ENCODE measurements around the gene LRRC3.
"Not testable (repeated sequence)": the region's sequence is repeated elsewhere in the genome, so short reads cannot be mapped to it uniquely, and the experiment has no call there.

Gene LRRC3, protein sequence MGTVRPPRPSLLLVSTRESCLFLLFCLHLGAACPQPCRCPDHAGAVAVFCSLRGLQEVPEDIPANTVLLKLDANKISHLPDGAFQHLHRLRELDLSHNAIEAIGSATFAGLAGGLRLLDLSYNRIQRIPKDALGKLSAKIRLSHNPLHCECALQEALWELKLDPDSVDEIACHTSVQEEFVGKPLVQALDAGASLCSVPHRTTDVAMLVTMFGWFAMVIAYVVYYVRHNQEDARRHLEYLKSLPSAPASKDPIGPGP

DNA sequence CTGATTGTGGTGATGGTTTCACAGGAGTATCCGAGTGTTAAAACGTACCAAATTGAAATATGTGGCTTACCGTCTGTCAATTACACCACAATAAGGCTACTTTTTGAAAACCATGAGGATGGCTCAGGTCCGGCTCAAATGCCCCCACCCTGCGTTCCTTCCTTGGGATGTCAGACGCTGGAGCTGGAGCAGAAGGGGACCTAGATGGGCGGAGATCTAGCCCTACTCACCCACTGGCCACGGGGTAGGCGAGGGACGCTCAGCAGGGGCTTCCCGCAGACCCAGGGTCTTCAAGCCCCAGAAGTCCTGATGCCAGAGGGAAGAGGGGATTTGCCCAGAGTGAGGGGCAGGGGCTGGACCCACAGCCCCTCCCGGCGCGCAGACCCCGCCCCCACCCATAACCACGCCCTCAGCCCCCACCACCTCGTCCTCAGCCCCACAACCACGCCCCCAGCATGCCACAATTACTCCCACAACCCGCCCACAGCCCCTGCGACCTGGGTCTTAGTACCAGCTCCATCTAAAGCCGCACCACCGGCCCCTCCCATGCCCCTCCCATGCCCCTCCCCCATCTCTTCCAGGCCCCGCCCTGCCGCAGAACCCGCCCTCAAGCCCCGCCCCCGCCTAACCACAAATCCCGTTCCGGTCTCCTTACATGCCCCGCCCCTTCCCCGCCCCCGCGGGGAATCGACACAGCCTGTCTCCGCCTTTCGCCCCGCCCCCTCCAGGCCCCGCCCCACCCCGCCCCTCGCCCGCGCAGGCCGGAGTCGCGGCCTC lies at the start of gene LRRC3:
Gene LRRC3, plus strand, starts transcription at position 764 of the 777 bp plus-strand sequence. CDS start 1,135 bp downstream, outside the sequence.
- Histone ChIP-seq H3K27me3 (ENCODE audit: control insufficient read depth, insufficient read depth, low read length) (no peaks in the 10 kb centered on the region), H3K27ac (ENCODE audit: low read depth, low read length) (peak within 1 kb of the TSS; percentile 43), H3K4me3 (ENCODE audit: low read length) (peak within 1 kb of the TSS; percentile 70), H3K36me3 (ENCODE audit: control insufficient read depth, insufficient read depth, low read length) (no peaks in the 10 kb centered on the region), H3K4me1 (ENCODE audit: control insufficient read depth, insufficient read depth, low read length) (no peaks in the 10 kb centered on the region), H3K9ac (ENCODE audit: low read length) (no peak within 1 kb of the TSS)

DNA sequence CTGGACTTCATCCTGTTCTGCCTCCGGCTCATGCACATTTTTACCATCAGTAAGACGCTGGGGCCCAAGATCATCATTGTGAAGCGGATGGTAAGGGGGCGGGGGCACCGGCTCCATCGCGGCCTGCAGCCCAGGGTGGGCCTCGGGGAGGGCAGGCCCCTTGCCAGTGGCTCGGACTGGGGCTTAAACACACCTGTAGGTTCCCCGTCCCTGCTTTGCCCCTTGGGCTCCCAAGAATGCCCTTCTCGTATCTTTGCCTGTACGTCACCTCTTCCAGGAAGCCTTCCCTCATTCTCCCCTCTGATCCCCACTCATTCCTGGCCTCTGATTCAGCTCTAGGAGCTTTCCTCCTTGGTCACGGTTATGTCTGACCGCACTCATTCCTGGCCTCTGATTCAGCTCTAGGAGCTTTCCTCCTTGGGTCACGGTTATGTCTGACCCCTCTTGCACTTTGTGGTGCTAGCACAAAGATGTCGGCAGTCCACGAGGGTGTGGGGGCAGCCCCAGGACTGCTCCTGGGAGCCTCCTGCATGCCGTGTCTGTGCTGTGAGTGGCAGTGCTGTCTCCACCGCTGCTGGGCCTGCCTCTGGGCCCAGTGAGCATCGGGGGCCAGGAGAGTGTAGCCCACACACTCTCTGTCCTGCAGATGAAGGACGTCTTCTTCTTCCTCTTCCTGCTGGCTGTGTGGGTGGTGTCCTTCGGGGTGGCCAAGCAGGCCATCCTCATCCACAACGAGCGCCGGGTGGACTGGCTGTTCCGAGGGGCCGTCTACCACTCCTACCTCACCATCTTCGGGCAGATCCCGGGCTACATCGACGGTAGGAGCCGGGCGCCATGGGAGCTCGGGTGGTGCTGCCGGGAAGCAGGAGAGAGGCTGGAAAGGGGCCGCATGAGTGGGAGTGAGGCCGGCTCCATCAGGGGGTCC lies 49.1 kb upstream of the LRRC3 start:
- Histone ChIP-seq H3K4me1 (ENCODE audit: control insufficient read depth, insufficient read depth, low read length) (no peaks in the 10 kb centered on the region), H3K36me3 (ENCODE audit: control insufficient read depth, insufficient read depth, low read length) (no peaks in the 10 kb centered on the region), H3K9ac (ENCODE audit: low read length) (no peak overlapping the region), H3K27ac (ENCODE audit: low read depth, low read length) (no peak overlapping the region), H3K27me3 (ENCODE audit: control insufficient read depth, insufficient read depth, low read length) (no peaks in the 10 kb centered on the region), H3K4me3 (ENCODE audit: low read length) (no peak overlapping the region)

DNA sequence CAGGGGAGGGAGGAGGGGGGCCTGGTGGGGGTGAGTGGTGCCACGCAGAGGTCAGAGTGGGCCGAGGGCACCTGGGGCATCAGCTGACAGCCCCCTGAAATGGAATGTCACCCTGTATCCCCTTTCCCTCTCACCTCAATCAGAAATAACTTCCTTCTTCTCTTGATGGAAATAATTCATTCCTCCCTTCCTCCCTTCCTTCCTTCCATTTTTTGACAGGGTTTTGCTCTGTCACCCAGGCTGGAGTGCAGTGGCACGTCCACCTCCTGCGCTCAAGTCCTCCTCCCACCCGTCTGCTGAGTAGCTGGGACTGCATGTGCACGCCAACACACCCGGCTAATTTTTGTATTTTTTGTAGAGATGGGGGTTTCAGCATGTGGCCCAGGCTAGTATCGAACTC lies 48.4 kb upstream of the LRRC3 start:
- Histone ChIP-seq H3K36me3 (ENCODE audit: control insufficient read depth, insufficient read depth, low read length) (no peaks in the 10 kb centered on the region), H3K27me3 (ENCODE audit: control insufficient read depth, insufficient read depth, low read length) (no peaks in the 10 kb centered on the region), H3K4me3 (ENCODE audit: low read length) (no peak overlapping the region), H3K4me1 (ENCODE audit: control insufficient read depth, insufficient read depth, low read length) (no peaks in the 10 kb centered on the region), H3K27ac (ENCODE audit: low read depth, low read length) (no peak overlapping the region), H3K9ac (ENCODE audit: low read length) (no peak overlapping the region)

DNA sequence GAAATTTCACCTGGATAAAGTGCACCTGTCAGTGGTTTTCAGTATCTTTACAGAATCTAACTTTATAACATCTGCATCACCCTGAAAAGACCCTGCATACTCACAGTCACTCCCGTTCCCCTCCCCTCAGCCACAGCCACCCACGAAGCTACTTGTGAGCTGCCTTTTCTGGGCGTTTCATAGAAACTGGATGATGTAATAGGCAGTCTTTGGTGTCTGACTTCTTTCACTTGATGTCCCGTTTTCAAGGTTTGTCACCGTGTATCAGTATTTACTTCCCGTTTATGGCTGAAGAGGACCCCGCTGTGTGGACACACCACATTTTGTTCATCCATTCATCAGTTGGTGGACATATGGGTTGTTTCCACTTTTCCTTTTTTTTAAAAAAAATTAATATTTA lies 47.8 kb upstream of the LRRC3 start:
- Histone ChIP-seq H3K36me3 (ENCODE audit: control insufficient read depth, insufficient read depth, low read length) (no peaks in the 10 kb centered on the region), H3K27ac (ENCODE audit: low read depth, low read length) (no peak overlapping the region), H3K4me3 (ENCODE audit: low read length) (no peak overlapping the region), H3K4me1 (ENCODE audit: control insufficient read depth, insufficient read depth, low read length) (no peaks in the 10 kb centered on the region), H3K9ac (ENCODE audit: low read length) (no peak overlapping the region), H3K27me3 (ENCODE audit: control insufficient read depth, insufficient read depth, low read length) (no peaks in the 10 kb centered on the region)

DNA sequence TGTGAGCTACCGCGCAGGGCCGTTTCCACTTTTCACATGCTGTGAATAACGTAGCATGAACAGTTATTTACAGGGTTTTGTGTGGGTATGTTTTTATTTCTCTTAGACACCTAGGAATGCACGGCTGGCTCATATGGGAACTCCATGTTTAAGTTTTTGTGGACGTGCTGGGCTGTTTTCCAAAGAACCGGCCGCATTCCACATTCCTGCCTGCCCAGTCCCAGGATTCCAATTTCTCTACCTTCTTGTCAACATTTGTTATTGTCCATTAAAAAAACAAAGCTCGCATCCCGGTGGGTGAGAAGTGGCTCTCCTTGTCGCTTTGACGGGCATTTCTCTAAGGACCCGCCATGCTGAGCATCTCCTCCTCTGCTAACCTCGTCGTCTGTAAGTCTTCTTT lies 47.1 kb upstream of the LRRC3 start:
- Histone ChIP-seq H3K4me1 (ENCODE audit: control insufficient read depth, insufficient read depth, low read length) (no peaks in the 10 kb centered on the region), H3K4me3 (ENCODE audit: low read length) (no peak overlapping the region), H3K36me3 (ENCODE audit: control insufficient read depth, insufficient read depth, low read length) (no peaks in the 10 kb centered on the region), H3K27ac (ENCODE audit: low read depth, low read length) (no peak overlapping the region), H3K27me3 (ENCODE audit: control insufficient read depth, insufficient read depth, low read length) (no peaks in the 10 kb centered on the region), H3K9ac (ENCODE audit: low read length) (no peak overlapping the region)

DNA sequence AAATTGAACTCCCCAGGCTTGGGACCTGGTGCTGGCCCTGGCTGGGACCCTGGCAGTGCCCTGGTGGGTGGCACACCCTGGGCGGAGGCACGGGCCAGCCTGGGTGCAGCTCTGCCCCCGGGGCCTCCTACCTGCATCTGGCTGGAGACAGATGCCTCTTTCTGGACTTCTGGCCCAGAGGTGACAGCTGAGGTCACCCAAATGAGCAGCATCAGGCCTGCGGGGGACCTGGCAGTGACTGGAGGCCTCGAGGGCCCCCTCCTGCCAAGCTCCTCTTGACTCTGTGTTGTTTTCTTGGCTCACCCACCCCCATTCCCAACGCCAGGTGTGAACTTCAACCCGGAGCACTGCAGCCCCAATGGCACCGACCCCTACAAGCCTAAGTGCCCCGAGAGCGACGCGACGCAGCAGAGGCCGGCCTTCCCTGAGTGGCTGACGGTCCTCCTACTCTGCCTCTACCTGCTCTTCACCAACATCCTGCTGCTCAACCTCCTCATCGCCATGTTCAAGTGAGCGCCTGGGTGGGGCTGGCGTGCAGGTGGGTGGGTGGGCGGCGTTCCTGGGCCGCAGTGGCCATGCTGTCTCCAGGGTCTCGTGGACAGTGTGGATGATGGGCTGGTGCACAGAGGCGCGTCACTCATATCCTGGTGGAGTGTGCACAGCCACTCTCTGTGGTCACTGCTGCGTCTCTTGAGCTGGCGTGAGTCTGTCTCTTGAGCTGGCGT lies 41.6 kb upstream of the LRRC3 start:
- Histone ChIP-seq H3K27me3 (ENCODE audit: control insufficient read depth, insufficient read depth, low read length) (no peaks in the 10 kb centered on the region), H3K4me3 (ENCODE audit: low read length) (no peak overlapping the region), H3K27ac (ENCODE audit: low read depth, low read length) (no peak overlapping the region), H3K4me1 (ENCODE audit: control insufficient read depth, insufficient read depth, low read length) (no peaks in the 10 kb centered on the region), H3K36me3 (ENCODE audit: control insufficient read depth, insufficient read depth, low read length) (no peaks in the 10 kb centered on the region), H3K9ac (ENCODE audit: low read length) (no peak overlapping the region)

DNA sequence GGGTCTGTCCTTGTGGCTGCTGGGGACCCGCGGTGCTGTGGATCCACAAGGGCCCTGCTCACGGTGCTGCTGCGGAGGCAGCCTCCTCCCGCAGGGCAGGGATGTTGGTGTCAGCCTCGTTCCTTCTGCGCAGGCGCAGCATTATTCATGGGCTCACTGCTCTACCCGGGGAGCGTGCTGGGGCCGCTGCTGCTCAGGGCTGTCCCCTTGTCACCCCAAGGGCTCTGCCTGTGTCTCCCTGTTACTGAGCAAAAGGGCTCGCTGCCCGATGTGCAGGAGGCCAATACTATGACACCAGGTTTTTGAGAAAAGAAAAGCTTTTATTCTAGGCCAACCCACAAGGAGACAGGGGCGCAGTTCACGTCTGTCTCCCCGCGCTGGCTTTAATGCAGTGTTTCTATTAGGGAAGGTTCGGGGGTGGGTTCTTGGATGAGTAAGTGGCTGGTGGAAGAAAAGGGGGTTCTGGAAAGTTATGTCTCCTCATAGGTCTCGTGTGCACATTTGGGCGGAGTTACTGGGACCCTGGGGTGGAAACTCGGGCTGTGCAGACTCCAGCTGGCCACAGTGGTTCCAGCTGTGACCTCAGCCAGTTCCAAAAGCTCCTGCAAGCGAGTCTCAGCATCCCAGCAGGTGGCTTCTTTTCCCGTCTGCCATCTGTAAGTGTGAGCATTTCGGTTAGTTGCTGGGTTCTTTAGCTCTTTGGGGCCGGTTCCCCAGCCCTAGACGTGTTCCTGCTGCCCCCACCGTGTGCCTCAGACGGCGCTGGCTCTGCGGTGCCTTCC lies 40.8 kb upstream of the LRRC3 start:
- no peak overlapping the region for H3K27ac ChIP-seq (ENCODE audit: low read depth, low read length)
- H3K9ac ChIP-seq (ENCODE audit: low read length), result no peak overlapping the region
- H3K36me3 ChIP-seq (ENCODE audit: control insufficient read depth, insufficient read depth, low read length), result no peaks in the 10 kb centered on the region
- H3K27me3 ChIP-seq (ENCODE audit: control insufficient read depth, insufficient read depth, low read length), result no peaks in the 10 kb centered on the region
- H3K4me3 ChIP-seq (ENCODE audit: low read length), result no peak overlapping the region
- H3K4me1 ChIP-seq (ENCODE audit: control insufficient read depth, insufficient read depth, low read length), result no peaks in the 10 kb centered on the region

DNA sequence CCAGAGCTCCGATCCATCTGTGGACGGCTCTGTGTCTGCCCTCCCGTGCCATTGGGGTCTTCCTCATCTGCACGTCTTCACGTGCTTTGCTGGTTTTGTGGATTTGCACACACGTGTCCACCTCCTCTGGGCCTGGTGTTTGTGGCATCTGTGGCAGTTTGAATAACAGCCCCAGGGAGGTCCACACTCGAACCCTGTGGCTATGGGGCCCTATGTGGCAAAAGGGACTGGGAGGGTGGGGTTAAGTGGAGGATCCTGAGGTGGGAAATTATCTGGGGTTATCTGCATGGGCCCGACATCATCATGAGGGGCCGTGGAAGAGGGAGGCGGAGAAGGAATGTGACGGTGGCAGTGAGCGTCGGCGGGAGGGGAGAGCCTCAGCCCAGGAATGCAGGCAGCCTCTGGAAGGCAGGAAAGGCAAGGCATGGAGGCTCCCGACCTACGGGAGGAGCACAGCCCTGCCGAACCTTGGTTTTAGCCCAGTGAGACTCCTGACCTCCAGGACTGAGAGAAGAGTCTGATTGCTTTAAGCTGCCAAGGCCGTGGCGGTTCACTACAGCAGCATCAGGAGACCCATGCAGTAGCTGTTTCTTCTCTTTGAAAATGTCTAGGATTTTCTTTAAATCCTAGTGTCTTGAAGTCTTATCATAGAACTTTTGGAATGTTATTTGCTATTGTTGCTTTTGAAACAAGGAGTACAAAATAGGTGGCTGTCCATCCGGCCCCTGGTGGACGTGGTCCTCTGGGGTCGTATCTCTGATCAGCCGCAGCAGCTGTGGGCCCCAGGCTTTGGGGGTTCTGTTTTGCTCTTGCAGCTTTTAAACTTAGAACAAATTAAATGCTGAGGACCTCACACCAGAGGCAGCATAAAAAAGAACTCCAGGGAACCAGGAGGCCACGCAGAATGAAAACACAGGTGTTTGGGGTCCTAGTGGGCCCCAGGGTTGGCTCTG lies 40.0 kb upstream of the LRRC3 start:
- no peaks in the 10 kb centered on the region for H3K36me3 ChIP-seq (ENCODE audit: control insufficient read depth, insufficient read depth, low read length)
- H3K4me3 ChIP-seq (ENCODE audit: low read length), result no peak overlapping the region
- H3K9ac ChIP-seq (ENCODE audit: low read length), result no peak overlapping the region
- no peaks in the 10 kb centered on the region for H3K4me1 ChIP-seq (ENCODE audit: control insufficient read depth, insufficient read depth, low read length)
- no peak overlapping the region for H3K27ac ChIP-seq (ENCODE audit: low read depth, low read length)
- no peaks in the 10 kb centered on the region for H3K27me3 ChIP-seq (ENCODE audit: control insufficient read depth, insufficient read depth, low read length)

DNA sequence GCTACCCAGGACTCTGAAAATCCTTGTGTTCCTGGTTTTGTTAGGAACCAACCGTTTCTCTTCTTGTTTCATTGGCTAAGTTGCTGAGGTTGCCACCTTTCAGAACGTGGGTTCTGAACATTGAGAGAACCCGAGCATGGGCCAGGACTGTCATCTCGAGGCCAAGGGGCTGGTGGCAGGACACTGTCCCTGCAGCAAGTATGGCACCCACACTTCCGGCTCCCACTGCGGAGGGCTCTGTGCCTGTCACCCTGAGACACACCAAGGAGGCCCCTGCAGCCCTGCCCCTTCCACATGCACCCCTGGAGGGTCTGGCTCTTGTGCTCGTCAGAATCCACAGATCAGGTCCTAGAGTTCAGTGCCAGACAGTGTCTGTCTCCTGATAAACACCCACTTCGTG lies 39.1 kb upstream of the LRRC3 start:
- Histone ChIP-seq H3K4me3 (ENCODE audit: low read length) (no peak overlapping the region), H3K4me1 (ENCODE audit: control insufficient read depth, insufficient read depth, low read length) (no peaks in the 10 kb centered on the region), H3K27ac (ENCODE audit: low read depth, low read length) (no peak overlapping the region), H3K36me3 (ENCODE audit: control insufficient read depth, insufficient read depth, low read length) (no peaks in the 10 kb centered on the region), H3K9ac (ENCODE audit: low read length) (no peak overlapping the region), H3K27me3 (ENCODE audit: control insufficient read depth, insufficient read depth, low read length) (no peaks in the 10 kb centered on the region)

DNA sequence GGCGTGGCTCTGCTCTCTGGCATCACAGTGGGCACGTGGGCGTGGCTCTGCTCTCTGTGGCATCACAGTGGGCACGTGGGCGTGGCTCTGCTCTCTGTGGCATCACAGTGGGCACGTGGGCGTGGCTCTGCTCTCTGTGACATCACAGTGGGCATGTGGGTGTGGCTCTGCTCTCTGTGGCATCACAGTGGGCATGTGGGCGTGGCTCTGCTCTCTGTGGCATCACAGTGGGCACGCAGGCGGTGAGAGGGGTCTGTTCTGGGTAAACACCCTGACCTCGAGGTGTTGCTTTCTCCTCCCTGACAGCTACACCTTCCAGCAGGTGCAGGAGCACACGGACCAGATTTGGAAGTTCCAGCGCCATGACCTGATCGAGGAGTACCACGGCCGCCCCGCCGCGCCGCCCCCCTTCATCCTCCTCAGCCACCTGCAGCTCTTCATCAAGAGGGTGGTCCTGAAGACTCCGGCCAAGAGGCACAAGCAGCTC lies 37.6 kb upstream of the LRRC3 start:
- not testable (repeated sequence) for H3K27ac ChIP-seq (ENCODE audit: low read depth, low read length); H3K4me1 ChIP-seq (ENCODE audit: control insufficient read depth, insufficient read depth, low read length); H3K9ac ChIP-seq (ENCODE audit: low read length); H3K36me3 ChIP-seq (ENCODE audit: control insufficient read depth, insufficient read depth, low read length); H3K4me3 ChIP-seq (ENCODE audit: low read length); H3K27me3 ChIP-seq (ENCODE audit: control insufficient read depth, insufficient read depth, low read length)

All from rectal smooth muscle tissue (tissue), 1 donor.